Activated T-cell treated with anti-CD3 and anti-CD28 coated beads for 24 hours (primary cell): Measurements from ENCODE around the gene GLRA2.
A peak's percentile ranks its signal among the peaks of the same experiment; 100 is the strongest.

Experiments
- DNase-seq: peaks from one replicate; pipeline ENCODE4 v3.0.0-alpha.2; 2020; ENCODE audit warnings: low read depth

The GLRA2 gene

GRCh38 chrX:14529290-14529989 lies at the start of gene GLRA2:
GLRA2 (plus strand) TSS chrX:14529536; CDS start chrX:14530058, 522 bp downstream.
- no peak for DNase-seq

- DNase-seq = no peak
Measured at GRCh38 chrX:14489437-14489836, 39.9 kb upstream of the GLRA2 start.

GRCh38 chrX:14491689-14492088 lies 37.6 kb upstream of the GLRA2 start:
- DNase-seq = no peak

GRCh38 chrX:14496674-14497073 lies 32.7 kb upstream of the GLRA2 start:
- no peak for DNase-seq

GRCh38 chrX:14497184-14497666 lies 32.1 kb upstream of the GLRA2 start:
- DNase-seq = peak; percentile 1

GRCh38 chrX:14501327-14501726 lies 28.0 kb upstream of the GLRA2 start:
- no peak for DNase-seq

- DNase-seq = no peak
Measured at GRCh38 chrX:14504960-14505538, 24.3 kb upstream of the GLRA2 start.

- DNase-seq = no peak
Measured at GRCh38 chrX:14505648-14506047, 23.7 kb upstream of the GLRA2 start.

- DNase-seq = no peak
Measured at GRCh38 chrX:14506866-14507265, 22.5 kb upstream of the GLRA2 start.

- DNase-seq = no peak
Measured at GRCh38 chrX:14508025-14508690, 21.2 kb upstream of the GLRA2 start.

GRCh38 chrX:14509325-14510057 lies 19.8 kb upstream of the GLRA2 start:
- no peak for DNase-seq

GRCh38 chrX:14528629-14529289 lies 577 bp upstream of the GLRA2 start:
- peak; percentile 25 for DNase-seq

GRCh38 chrX:14533867-14534266 lies 4.5 kb downstream of the GLRA2 start:
- DNase-seq = no peak

GRCh38 chrX:14546190-14546589 lies 16.9 kb downstream of the GLRA2 start:
- no peak for DNase-seq

- no peak for DNase-seq
Measured at GRCh38 chrX:14554131-14554715, 24.9 kb downstream of the GLRA2 start.

GRCh38 chrX:14564058-14564457 lies 34.7 kb downstream of the GLRA2 start:
- DNase-seq = no peak

- DNase-seq = no peak
Measured at GRCh38 chrX:14573161-14573560, 43.8 kb downstream of the GLRA2 start.

GRCh38 chrX:14581081-14581480 lies 51.7 kb downstream of the GLRA2 start:
- DNase-seq = no peak

GRCh38 chrX:14584548-14584947 lies 55.2 kb downstream of the GLRA2 start:
- no peak for DNase-seq

GRCh38 chrX:14590216-14590615 lies 60.9 kb downstream of the GLRA2 start:
- no peak for DNase-seq

GRCh38 chrX:14590693-14591424 lies 61.5 kb downstream of the GLRA2 start:
- DNase-seq = no peak
